Trophoblast cell (in vitro differentiated cells and primary cell): Measurements from ENCODE around the gene PLEKHA1.
A peak's percentile ranks its signal among the peaks of the same experiment; 100 is the strongest.

Experiments
- DNase-seq, 2 donors: peaks; one replicate each; pipeline ENCODE4 v3.0.0-alpha.2; 2016
- H2AFZ ChIP-seq: 2 replicates; pipeline ENCODE4 v1.6.1; 2013; ENCODE audit warnings: low read length, moderate library complexity, mild to moderate bottlenecking; ENCODE audit not compliant: insufficient read depth, poor library complexity
- H2AK5ac ChIP-seq: 2 replicates; pipeline ENCODE4 v1.6.1; 2013; ENCODE audit warnings: mild to moderate bottlenecking, low read length
- H2BK120ac ChIP-seq: 2 replicates; pipeline ENCODE4 v1.6.1; 2013; ENCODE audit warnings: low read length, mild to moderate bottlenecking, moderate library complexity; ENCODE audit not compliant: insufficient read depth, poor library complexity
- H2BK12ac ChIP-seq: 2 replicates; pipeline ENCODE4 v1.6.1; 2013; ENCODE audit warnings: mild to moderate bottlenecking, low read length, moderate library complexity
- H2BK5ac ChIP-seq: 2 replicates; pipeline ENCODE4 v1.6.1; 2013; ENCODE audit warnings: low read length, low read depth, moderate library complexity, mild to moderate bottlenecking; ENCODE audit not compliant: poor library complexity
- H3K14ac ChIP-seq: 2 replicates; pipeline ENCODE4 v1.6.1; 2013; ENCODE audit warnings: mild to moderate bottlenecking, low read length
- H3K18ac ChIP-seq: 2 replicates; pipeline ENCODE4 v1.6.1; 2013; ENCODE audit warnings: mild to moderate bottlenecking, low read length
- H3K23ac ChIP-seq: 2 replicates; pipeline ENCODE4 v1.6.1; 2013; ENCODE audit warnings: low read length
- H3K27ac ChIP-seq: 2 replicates; pipeline ENCODE4 v1.5.1; 2013; ENCODE audit warnings: low read depth, mild to moderate bottlenecking, inconsistent platforms, low read length, moderate library complexity
- H3K27me3 ChIP-seq: 2 replicates; pipeline ENCODE4 v1.6.1; 2013; ENCODE audit warnings: inconsistent platforms, mild to moderate bottlenecking, low read length, moderate library complexity; ENCODE audit not compliant: insufficient read depth
- H3K36me3 ChIP-seq, 2 experiments: 1 replicate in 1 of 2; 2 replicates in 1 of 2; pipeline ENCODE4 v1.6.1; 2013; ENCODE audit warnings: low read length in 2 of 2, mild to moderate bottlenecking in 2 of 2, moderate library complexity in 1 of 2; ENCODE audit not compliant: insufficient read depth in 2 of 2, control insufficient read depth in 1 of 2
- H3K4ac ChIP-seq: 2 replicates; pipeline ENCODE4 v1.6.1; 2013; ENCODE audit warnings: low read depth, mild to moderate bottlenecking, low read length, moderate library complexity
- H3K4me1 ChIP-seq, 2 experiments: 1 replicate in 1 of 2; 2 replicates in 1 of 2; pipeline ENCODE4 v1.6.1; 2013; ENCODE audit warnings: low read length in 2 of 2, mild to moderate bottlenecking in 2 of 2, moderate library complexity in 1 of 2; ENCODE audit not compliant: insufficient read depth in 2 of 2, control insufficient read depth in 1 of 2
- H3K4me2 ChIP-seq: 2 replicates; pipeline ENCODE4 v1.6.1; 2013; ENCODE audit warnings: inconsistent platforms, mild to moderate bottlenecking, low read length, moderate library complexity
- H3K4me3 ChIP-seq: 2 replicates; pipeline ENCODE4 v1.5.1; 2013; ENCODE audit warnings: mild to moderate bottlenecking, low read depth, low read length, inconsistent platforms
- H3K79me1 ChIP-seq: one replicate; pipeline ENCODE4 v1.6.1; 2013; ENCODE audit warnings: low read length
- H3K79me2 ChIP-seq: 2 replicates; pipeline ENCODE4 v1.6.1; 2013; ENCODE audit warnings: low read length, mild to moderate bottlenecking; ENCODE audit not compliant: control insufficient read depth, insufficient read depth, poor library complexity
- H3K9ac ChIP-seq: 2 replicates; pipeline ENCODE4 v1.6.1; 2013; ENCODE audit warnings: mild to moderate bottlenecking, low read length
- H3K9me3 ChIP-seq: 2 replicates; pipeline ENCODE4 v1.6.1; 2013; ENCODE audit warnings: low read depth, mild to moderate bottlenecking, control low read depth, inconsistent platforms, low read length; ENCODE audit not compliant: insufficient read depth
- H4K12ac ChIP-seq: 2 replicates; pipeline ENCODE4 v1.6.1; 2013; ENCODE audit warnings: low read depth, mild to moderate bottlenecking, low read length, moderate library complexity
- H4K8ac ChIP-seq: 2 replicates; pipeline ENCODE4 v1.6.1; 2013; ENCODE audit warnings: low read depth, mild to moderate bottlenecking, low read length, moderate library complexity
- H4K91ac ChIP-seq: one replicate; pipeline ENCODE4 v1.6.1; 2013; ENCODE audit warnings: low read depth, mild to moderate bottlenecking, low read length, moderate library complexity
- WGBS: extraction: QIAGEN DNeasy Blood & Tissue Kit; methylation state at CpG from one replicate; pipeline ENCODE4 v1.1.7; 2013; ENCODE audit warnings: missing lambda C conversion rate; ENCODE audit not compliant: insufficient read length, insufficient coverage; ENCODE audit errors: extremely low coverage; 5-methylcytosine and 5-hydroxymethylcytosine counted together

Gene PLEKHA1

GRCh38 chr10:122361046-122361445, 13.5 kb upstream of the PLEKHA1 start:
- no peaks in the 10 kb centered on the region for H3K27me3 ChIP-seq
- H2BK5ac ChIP-seq, result no peak overlapping the region
- no peak overlapping the region for H3K4ac ChIP-seq
- H2BK120ac ChIP-seq, result no peak overlapping the region
- no peak overlapping the region for H3K27ac ChIP-seq
- no peak overlapping the region for H3K4me2 ChIP-seq
- H2AK5ac ChIP-seq, result no peak overlapping the region
- H2AFZ ChIP-seq, result no peak overlapping the region
- H3K36me3 ChIP-seq, result no peaks in the 10 kb centered on the region
- H3K14ac ChIP-seq, result no peak overlapping the region
- H3K18ac ChIP-seq, result no peak overlapping the region
- H3K79me1 ChIP-seq, result no peaks in the 10 kb centered on the region
- H4K8ac ChIP-seq, result no peak overlapping the region
- H3K79me2 ChIP-seq, result no peaks in the 10 kb centered on the region
- WGBS, result no CpG with 5 or more reads among the region's 1 CpG
- H3K4me1 ChIP-seq, result no peaks in the 10 kb centered on the region
- no peak overlapping the region for H3K9ac ChIP-seq
- no peak overlapping the region for H4K12ac ChIP-seq
- no peak for DNase-seq
- H3K23ac ChIP-seq, result no peak overlapping the region
- no peak overlapping the region for H4K91ac ChIP-seq
- H3K9me3 ChIP-seq, result no peaks in the 10 kb centered on the region
- H2BK12ac ChIP-seq, result no peak overlapping the region
- no peak overlapping the region for H3K4me3 ChIP-seq

GRCh38 chr10:122362031-122362592, 12.4 kb upstream of the PLEKHA1 start:
- H3K79me1 ChIP-seq, result no peaks in the 10 kb centered on the region
- no CpG with 5 or more reads among the region's 4 CpGs for WGBS
- H4K8ac ChIP-seq, result no peak overlapping the region
- H3K27ac ChIP-seq, result no peak overlapping the region
- H2BK12ac ChIP-seq, result no peak overlapping the region
- no peaks in the 10 kb centered on the region for H3K4me1 ChIP-seq
- no peak overlapping the region for H3K23ac ChIP-seq
- peak overlapping the region; percentile 37 for H4K12ac ChIP-seq
- no peaks in the 10 kb centered on the region for H3K79me2 ChIP-seq
- no peak overlapping the region for H2AFZ ChIP-seq
- H4K91ac ChIP-seq, result no peak overlapping the region
- no peak overlapping the region for H3K14ac ChIP-seq
- no peak overlapping the region for H2BK120ac ChIP-seq
- H2AK5ac ChIP-seq, result no peak overlapping the region
- no peak overlapping the region for H3K4me2 ChIP-seq
- no peak overlapping the region for H3K4ac ChIP-seq
- no peak overlapping the region for H3K4me3 ChIP-seq
- no peaks in the 10 kb centered on the region for H3K36me3 ChIP-seq
- H3K9ac ChIP-seq, result no peak overlapping the region
- H3K9me3 ChIP-seq, result peaks cover 2% of the 10 kb centered on the region
- no peak overlapping the region for H3K18ac ChIP-seq
- no peak for DNase-seq
- H2BK5ac ChIP-seq, result no peak overlapping the region
- H3K27me3 ChIP-seq, result no peaks in the 10 kb centered on the region

GRCh38 chr10:122362621-122363020, 11.9 kb upstream of the PLEKHA1 start:
- H2AK5ac ChIP-seq, result no peak overlapping the region
- no peaks in the 10 kb centered on the region for H3K79me2 ChIP-seq
- H4K12ac ChIP-seq, result no peak overlapping the region
- DNase-seq, result peak; percentile 69 to 71
- no peak overlapping the region for H3K27ac ChIP-seq
- H4K91ac ChIP-seq, result no peak overlapping the region
- H4K8ac ChIP-seq, result no peak overlapping the region
- H3K4me2 ChIP-seq, result no peak overlapping the region
- H3K4me3 ChIP-seq, result no peak overlapping the region
- no peak overlapping the region for H3K14ac ChIP-seq
- no peak overlapping the region for H2BK120ac ChIP-seq
- no peaks in the 10 kb centered on the region for H3K36me3 ChIP-seq
- H3K27me3 ChIP-seq, result no peaks in the 10 kb centered on the region
- no peak overlapping the region for H3K18ac ChIP-seq
- no peak overlapping the region for H2BK12ac ChIP-seq
- no peak overlapping the region for H2AFZ ChIP-seq
- H3K23ac ChIP-seq, result no peak overlapping the region
- H2BK5ac ChIP-seq, result no peak overlapping the region
- H3K79me1 ChIP-seq, result no peaks in the 10 kb centered on the region
- H3K9me3 ChIP-seq, result peaks cover 3% of the 10 kb centered on the region
- H3K9ac ChIP-seq, result no peak overlapping the region
- no peak overlapping the region for H3K4ac ChIP-seq
- no peaks in the 10 kb centered on the region for H3K4me1 ChIP-seq
- WGBS, result no CpG with 5 or more reads among the region's 2 CpGs

- Histone ChIP-seq H2BK5ac (no peak overlapping the region), H3K4me3 (no peak overlapping the region), H3K27me3 (no peaks in the 10 kb centered on the region), H3K79me1 (no peaks in the 10 kb centered on the region), H3K27ac (no peak overlapping the region), H2BK12ac (no peak overlapping the region), H3K79me2 (no peaks in the 10 kb centered on the region), H2BK120ac (no peak overlapping the region), H2AK5ac (no peak overlapping the region), H4K91ac (no peak overlapping the region), H3K9ac (no peak overlapping the region), H2AFZ (no peak overlapping the region), H3K18ac (no peak overlapping the region), H3K4me1 (no peaks in the 10 kb centered on the region), H3K4me2 (no peak overlapping the region), H3K23ac (no peak overlapping the region), H4K8ac (no peak overlapping the region), H3K14ac (no peak overlapping the region), H3K9me3 (peaks cover 3% of the 10 kb centered on the region), H3K36me3 (no peaks in the 10 kb centered on the region), H3K4ac (no peak overlapping the region), H4K12ac (no peak overlapping the region)
- peak in 1 of 2 donors; percentile 79 for DNase-seq
- no CpG with 5 or more reads among the region's 2 CpGs for WGBS
Measured at GRCh38 chr10:122363311-122363710, 11.2 kb upstream of the PLEKHA1 start.
